H54 (cell line): ENCODE measurements around the gene CDK14.

ENCODE experiments used
- DNase-seq: peaks from one replicate; pipeline ENCODE4 v3.0.0; 2011; ENCODE audit warnings: low spot score, mixed read lengths; ENCODE audit not compliant: insufficient read length
- FAIRE-seq: peaks from 3 replicates; lab custom pipeline; 2011; peaks lifted over from hg19 to GRCh38; lab: Jason Lieb, UNC
- POLR2A ChIP-seq: IDR thresholded peaks from 2 replicates; pipeline ENCODE4 v1.6.1; 2011; ENCODE audit warnings: low read depth, mild to moderate bottlenecking, low read length

The CDK14 gene

DNA sequence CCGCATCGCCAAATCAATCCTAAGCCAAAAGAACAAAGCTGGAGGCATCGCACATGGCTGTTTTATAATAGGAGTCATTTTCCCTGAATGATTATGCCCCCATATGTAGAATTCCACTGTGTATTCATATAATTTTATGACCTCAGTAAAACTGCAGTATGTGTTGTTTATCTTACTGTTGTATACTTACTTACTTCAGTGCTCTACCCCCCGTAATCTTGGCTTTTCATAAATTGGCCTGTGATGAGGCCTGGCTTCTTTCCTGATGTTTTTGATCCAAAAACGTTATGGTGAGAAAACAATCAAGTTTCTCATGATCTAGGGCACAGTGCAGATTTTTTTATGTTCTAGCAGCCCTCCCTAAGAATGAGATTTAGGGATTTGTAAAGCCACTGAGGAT, 361.8 kb downstream of the CDK14 start:
- DNase-seq (no peak), FAIRE-seq (no peak)
- TF ChIP-seq POLR2A = no peak

DNA sequence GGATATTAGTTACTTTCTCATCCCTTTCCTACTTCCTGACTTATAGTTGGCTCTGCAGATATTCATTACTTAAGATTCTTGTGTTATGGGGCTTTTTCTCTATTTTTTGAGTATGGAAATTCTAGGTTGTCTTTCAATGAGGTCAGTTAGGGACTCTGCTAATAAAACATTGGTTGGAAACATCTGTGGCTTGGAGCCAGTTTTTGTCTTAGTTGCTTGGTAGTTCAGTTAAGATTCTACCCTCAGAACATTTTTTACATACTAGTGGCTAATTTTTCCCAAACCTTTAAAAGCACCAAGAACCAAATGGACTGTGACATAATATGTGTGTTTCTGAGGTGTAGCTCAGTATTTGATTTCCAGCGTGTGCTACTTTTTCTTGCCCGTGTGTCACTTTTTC, 362.5 kb downstream of the CDK14 start:
- TF ChIP-seq POLR2A = no peak
- DNase-seq (no peak), FAIRE-seq (no peak)

DNA sequence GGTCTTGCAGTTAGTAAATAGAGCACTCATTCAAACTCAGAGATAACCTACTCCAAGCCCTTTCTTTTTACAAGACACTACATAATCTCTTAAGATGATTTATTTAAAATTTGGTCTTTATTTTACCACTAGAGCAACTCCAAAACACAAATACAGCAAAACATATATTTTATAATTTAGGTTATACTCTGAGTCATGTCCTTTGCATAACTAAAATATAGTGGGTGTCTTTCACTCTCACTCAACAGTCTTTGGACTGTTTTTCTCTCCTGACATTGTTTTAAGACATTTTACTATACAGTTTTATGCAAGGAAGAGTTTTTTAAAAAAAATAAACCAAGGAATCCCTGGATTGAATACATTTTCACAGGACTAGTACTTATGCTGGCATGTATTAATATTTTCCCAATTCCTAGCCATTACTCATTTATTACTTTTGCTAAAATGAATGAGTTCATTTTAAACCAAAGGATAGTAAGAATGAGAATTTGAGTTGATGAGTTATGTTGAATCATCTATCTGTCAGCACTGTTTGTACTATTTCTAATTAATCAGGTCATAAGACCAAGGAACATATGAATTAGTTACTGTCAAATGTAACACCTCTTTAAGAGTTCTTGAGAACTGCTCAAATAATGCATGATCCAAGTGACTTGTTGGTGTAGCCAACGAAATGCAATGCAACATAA, 365.1 kb downstream of the CDK14 start:
- FAIRE-seq (no peak), DNase-seq (no peak)
- TF ChIP-seq POLR2A = no peak

DNA sequence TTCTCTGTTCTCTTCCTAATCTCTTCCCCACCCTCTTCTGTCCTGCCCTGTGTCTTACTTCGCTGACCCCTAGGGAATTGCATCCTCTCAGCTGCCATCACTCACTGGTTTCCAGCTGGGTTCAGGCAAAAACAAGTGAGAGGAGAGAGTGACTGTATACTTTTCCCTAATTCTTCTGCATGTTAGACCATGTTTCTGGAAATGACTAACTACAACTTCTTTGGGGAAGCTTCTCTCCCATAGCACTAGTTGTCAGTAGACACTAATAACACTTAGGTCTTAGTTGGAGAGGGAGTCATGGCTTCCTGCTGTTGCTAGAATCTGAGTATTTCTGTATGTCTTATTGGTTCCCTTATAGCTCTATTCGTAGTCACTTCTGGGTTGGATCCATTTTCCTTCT, 369.1 kb downstream of the CDK14 start:
- DNase-seq (no peak), FAIRE-seq (no peak)
- TF ChIP-seq POLR2A = no peak

DNA sequence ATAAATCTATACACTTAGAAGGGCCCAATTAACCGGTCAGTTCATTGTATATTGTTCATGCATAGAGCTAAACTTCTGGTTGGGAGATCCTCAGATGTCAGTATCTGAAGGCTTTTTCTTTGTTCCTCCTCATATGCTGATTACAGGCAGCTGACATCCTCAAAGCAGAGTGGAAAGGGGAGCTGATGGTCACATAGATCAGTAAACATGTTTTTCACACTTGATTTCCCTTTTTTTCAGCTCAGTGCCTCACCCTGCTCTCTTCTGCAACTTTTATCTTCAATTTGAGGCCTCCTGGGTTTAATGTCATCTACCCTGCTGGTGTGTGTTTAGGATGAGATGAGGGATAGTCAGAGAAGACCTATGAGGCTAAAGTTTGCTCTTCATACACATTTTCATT, 370.2 kb downstream of the CDK14 start:
- TF ChIP-seq POLR2A = no peak
- DNase-seq (no peak), FAIRE-seq (no peak)

DNA sequence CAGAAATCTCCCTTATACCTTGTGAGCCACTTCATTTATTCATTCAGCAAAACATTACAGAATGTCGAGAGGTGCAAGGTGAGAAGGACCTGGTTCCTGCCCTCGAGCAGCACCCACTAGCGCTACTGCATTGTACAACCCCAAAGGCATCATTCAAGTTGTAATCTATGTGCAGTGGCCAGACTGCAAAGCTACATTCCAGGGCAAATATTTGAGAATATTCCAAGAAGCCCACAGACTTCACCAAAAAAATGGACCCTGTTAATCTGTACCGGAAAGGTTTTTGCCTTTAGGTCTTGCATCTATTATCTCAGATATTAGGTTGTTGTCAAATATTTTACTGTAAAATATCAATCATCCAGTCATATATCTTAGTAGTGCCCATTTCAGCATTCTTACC, 372.8 kb downstream of the CDK14 start:
- no peak for TF ChIP-seq POLR2A
- no peak for FAIRE-seq
- no peak for DNase-seq

DNA sequence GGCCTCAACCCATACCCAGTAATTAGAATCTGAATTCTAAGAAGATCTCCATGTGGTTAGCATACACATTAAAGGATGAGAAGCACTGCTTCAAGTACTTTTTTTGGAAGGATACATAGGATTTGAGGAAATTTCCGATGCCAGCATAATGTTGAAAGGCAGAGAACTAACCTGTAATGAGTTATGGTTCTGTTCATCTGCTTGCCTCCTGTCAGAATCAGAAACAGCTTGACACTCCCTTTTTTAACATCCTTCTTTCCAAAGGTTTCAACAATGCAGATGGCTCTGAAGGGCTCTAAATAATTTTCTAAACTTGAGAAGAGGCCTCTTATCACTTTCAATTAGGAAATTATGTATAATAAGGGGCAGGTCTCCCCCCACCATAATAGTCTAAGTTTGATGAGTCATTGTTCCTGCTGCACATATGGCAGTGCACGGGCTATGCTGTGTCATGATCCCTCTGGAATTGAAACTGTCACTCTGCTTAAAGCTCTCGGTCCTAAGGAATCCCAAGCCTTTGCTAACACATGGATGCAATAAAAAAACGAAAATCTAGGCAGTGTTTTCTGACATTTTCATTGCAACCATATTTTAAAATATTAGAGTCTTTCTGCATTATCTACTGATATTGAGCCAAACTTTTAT, 376.9 kb downstream of the CDK14 start:
- no peak for FAIRE-seq

DNA sequence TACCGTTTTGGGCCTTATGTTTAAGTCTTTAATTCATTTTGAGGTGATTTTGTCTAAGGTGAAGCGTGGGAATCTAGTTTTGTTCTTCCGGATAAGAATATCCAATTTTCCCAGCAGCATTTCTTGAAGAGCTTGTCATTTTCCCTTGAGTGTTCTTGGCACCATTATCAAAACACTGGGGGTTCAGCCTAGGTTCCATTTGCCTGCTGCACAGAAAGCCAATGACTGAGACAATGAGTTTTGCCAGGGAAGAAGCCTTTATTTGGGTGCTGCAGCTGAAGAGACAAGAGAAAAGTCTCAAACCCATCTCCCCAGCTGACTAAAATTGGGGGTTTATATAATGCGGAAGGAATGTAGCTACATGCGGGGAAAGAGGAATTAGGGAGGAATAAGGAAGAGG, 380.9 kb downstream of the CDK14 start:
- DNase-seq = no peak
- FAIRE-seq = no peak
- no peak for TF ChIP-seq POLR2A

More for the DNA sequence above, 376.9 kb downstream of the CDK14 start:
- TF ChIP-seq POLR2A = no peak
- no peak for DNase-seq

DNA sequence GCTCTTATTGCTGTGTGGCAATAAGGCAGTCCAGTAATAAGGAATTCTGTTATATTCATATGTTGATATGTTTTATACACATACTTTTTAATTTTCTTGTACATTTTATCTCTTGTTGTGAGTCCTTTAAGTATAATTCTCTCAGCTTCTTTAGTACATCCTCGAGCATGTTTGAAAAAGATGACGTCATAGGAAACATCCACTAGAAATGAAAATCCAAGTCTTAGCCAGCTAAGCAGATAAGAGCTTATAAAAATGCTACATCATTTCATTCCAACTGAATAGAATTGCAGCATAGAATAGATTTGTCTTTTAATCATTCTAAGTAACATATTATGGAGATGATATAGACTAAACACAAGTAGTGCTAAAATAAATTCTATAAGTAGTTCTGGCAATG, 384.4 kb downstream of the CDK14 start:
- DNase-seq (no peak), FAIRE-seq (no peak)
- TF ChIP-seq POLR2A = no peak

DNA sequence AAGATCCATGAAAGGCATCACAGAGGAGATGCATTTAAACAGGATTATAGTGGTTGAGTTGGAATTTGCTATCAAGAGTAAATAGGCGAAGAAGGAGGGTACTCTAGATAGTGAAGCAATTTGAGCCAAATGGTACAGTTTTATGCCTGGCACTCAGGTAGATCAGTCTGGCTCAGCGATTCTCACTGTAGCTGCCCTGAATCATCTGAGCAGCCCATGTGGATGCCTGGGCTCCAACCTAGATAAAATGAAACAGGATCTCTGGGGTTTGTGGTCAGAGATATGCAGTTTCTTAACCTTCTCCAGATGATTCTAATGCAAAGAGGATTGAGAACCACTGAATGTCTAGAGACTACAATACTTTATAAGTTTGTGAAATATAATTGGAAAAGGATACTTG, 386.1 kb downstream of the CDK14 start:
- no peak for FAIRE-seq
- no peak for TF ChIP-seq POLR2A
- DNase-seq = no peak

DNA sequence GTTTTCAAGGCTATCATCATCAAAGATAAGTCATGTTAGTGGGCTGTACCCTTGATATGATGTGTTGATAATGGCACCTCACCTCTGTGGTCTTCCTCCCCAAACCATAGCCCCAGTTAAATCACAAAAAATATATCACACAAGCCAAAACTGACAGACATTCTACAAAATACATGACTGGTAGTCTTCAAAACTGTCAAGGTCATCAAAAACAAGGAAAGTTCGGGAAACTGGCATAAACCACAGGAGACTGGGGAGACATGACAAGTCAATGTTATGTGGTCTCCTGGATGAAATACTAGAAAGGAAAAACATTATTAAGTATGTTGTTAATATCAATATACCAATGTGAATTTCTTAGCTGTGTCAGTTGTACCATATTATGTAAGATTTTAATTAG, 388.6 kb downstream of the CDK14 start:
- no peak for TF ChIP-seq POLR2A
- DNase-seq (no peak), FAIRE-seq (no peak)

DNA sequence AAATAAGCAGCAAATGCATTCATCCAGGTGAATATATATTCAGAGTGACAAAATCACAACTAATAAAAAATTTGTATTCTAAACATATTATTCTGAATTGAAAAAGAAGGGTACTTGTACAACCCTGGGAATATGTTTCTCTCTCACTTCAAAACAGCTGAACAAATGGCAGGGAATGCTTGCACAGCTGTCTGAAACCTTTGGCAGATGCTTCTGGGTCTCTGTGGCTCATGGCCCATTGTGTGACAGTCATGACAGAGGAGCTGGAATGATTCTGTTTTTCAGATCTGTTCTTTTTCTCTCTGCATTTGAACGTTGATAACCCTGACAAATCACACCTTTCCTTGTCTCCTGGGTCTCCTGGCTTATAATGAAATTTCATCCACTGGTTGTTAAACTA, 392.4 kb downstream of the CDK14 start:
- DNase-seq (no peak), FAIRE-seq (no peak)

DNA sequence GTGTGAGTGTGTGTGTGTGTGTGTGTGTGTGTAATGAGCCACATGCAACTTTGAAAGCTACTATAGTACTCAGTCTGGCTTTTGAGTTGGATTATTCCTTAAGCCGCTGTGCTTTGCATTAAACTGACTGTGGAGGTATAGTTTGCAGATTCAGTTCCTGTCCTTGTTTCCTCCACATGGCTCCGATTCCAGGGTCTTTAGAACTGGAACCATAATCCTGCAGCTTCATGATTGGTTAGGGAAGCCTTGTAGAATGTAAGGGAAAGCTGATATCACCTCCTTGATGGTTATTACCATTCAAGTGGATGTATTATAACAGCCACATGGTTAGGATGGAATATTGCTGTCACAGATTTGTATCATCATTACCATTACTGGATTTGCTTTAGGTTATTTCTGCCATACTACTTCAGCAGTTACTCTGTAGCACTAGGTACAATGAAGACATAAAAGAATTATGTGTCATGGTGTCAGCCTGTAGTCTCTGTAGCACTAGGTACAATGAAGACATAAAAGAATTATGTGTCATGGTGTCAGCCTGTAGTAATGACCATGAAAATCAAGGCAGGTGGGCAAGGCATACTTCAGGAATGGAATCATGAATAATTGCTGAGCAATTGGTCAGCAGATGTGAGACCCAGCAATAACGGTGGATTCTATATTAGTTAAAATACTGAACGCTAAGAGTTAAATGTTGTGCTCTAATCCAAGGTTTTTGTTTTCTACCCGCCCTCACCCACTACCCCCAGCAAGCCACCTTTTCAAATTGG, 393.1 kb downstream of the CDK14 start:
- DNase-seq = no peak
- no peak for TF ChIP-seq POLR2A
- FAIRE-seq = no peak

More for the DNA sequence above, 392.4 kb downstream of the CDK14 start:
- no peak for TF ChIP-seq POLR2A

DNA sequence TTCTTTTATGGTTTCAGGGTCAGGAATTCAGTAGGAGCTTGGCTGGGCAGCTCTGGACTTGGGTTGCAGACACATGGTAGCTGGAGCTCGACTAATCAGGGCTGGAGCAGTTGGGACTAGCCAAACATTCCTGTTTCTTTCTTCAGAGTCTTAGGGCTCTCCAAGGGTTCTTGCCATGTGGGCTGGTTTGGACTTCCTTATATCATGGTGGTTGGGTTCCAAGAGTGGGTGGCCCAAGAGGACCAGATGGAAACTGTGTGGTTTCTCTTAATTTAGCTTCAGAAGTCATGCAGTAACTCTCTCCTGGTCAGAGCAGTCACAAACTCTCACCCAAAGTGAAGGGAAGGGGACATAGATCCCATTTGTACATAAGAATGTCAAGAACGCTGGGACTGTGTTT, 398.0 kb downstream of the CDK14 start:
- DNase-seq = no peak
- no peak for FAIRE-seq

More for the DNA sequence above, 398.0 kb downstream of the CDK14 start:
- no peak for TF ChIP-seq POLR2A
